ENCODE measurements around the gene LRRC32. TPM values are rescaled to one million over a fixed set of nuclear protein-coding genes. Genes with fewer than 3 reads are reported as not detected.

Gene LRRC32
- 2.1 TPM for total RNA-seq

GRCh38 chr11:76670485-76671236 lies at the start of gene LRRC32:
Gene LRRC32, minus strand, starts transcription at chr11:76670747. Its CDS starts 4,793 bp downstream, at chr11:76665954.

Other genes with a start within 250 kb of the LRRC32 start
- 32.5 TPM for gene EMSY, start 225.7 kb downstream of the LRRC32 start, total RNA-seq
- gene TSKU, start 112.6 kb upstream of the LRRC32 start, total RNA-seq: 4.6 TPM
- gene ACER3, start 190.2 kb upstream of the LRRC32 start, total RNA-seq: 25.4 TPM

All from diencephalon (tissue), 1 donor.